Measurements from ENCODE around the gene TUBB3. TPM values are rescaled to one million over a fixed set of nuclear protein-coding genes. Genes with fewer than 3 reads are reported as not detected.
"Not testable (repeated sequence)": the region's sequence is repeated elsewhere in the genome, so short reads cannot be mapped to it uniquely, and the experiment has no call there.

TUBB3 gene
- total and polyA plus RNA-seq, 2 donors (not counting 1 experiment from before 2014, with no cell fraction given), result 0.34 to 4.4 TPM

- Mint-ChIP-seq H3K4me3 (no peak overlapping the region), H3K27ac (peak overlapping the region; percentile 53), H3K9me3 (ENCODE audit: insufficient read depth) (no peaks in the 10 kb centered on the region), H3K27me3 (peaks cover 2% of the 10 kb centered on the region), H3K4me1 (peaks cover 21% of the 10 kb centered on the region)
- Histone ChIP-seq H3K9ac (ENCODE audit: low read length) (no peak overlapping the region), H3K4me1 (ENCODE audit: control insufficient read depth in 2 of 2, insufficient read depth in 2 of 2, low read length in 2 of 2) (peaks cover 13 to 21% of the 10 kb centered on the region in 2 donors), H3K4me2 (replicated peaks; ENCODE audit: low read depth, low read length, poor library complexity, severe bottlenecking) (no peak overlapping the region), H3K9me3 (ENCODE audit: control extremely low read depth in 1 of 3, control insufficient read depth in 2 of 3, insufficient read depth in 1 of 3, low read length in 2 of 3) (no peaks in the 10 kb centered on the region), H4K20me1 (ENCODE audit: control insufficient read depth, insufficient read depth, low read length, poor library complexity, severe bottlenecking) (peaks cover 25% of the 10 kb centered on the region), H3K4me3 (ENCODE audit: control extremely low read depth in 1 of 5, extremely low read depth in 1 of 5, insufficient read depth in 1 of 5, low read depth in 2 of 5, low read length in 4 of 5) (no peak overlapping the region), H2AFZ (ENCODE audit: insufficient read depth, low read depth, low read length, poor library complexity, severe bottlenecking) (no peak overlapping the region), H3K79me2 (ENCODE audit: control insufficient read depth, insufficient read depth, low read length) (no peaks in the 10 kb centered on the region), H3K27me3 (replicated peaks in 1 of 4; ENCODE audit: control extremely low read depth in 1 of 4, control insufficient read depth in 3 of 4, insufficient read depth in 4 of 4, low read length in 3 of 4) (peaks cover 0 to 4% (median 2%) of the 10 kb centered on the region in 4 experiments), H3K27ac (ENCODE audit: low read length in 2 of 2) (no peak overlapping the region), H3K36me3 (replicated peaks in 1 of 2; ENCODE audit: control extremely low read depth in 1 of 2, control insufficient read depth in 1 of 2, extremely low read depth in 1 of 2, insufficient read depth in 2 of 2, low read length in 1 of 2) (peaks cover 0 to 13% of the 10 kb centered on the region in 2 experiments)
- whole genome bisulfite sequencing (ENCODE audit: insufficient coverage), result 91% methylated on average over 29 of the region's 30 CpGs
- DNase-seq (no peak), ATAC-seq (ENCODE audit: low read depth) (no peak)
- TF ChIP-seq EZH2 (IDR thresholded peaks at IDR 0.05; ENCODE audit: borderline replicate concordance, insufficient read depth, low read depth, low read length, poor library complexity, severe bottlenecking) (no peak), CTCF (IDR thresholded peaks at IDR 0.05) (no peak)
- ChIA-PET CTCF (no interaction called here), POLR2A (no interaction called here)
- intact Hi-C loops (cut with micrococcal nuclease), result no loop called here
Measured at GRCh38 chr16:89913408-89914387, 9.4 kb upstream of the TUBB3 start.

- H3K27me3 ChIP-seq (replicated peaks in 1 of 4; ENCODE audit: control extremely low read depth in 1 of 4, control insufficient read depth in 3 of 4, insufficient read depth in 4 of 4, low read length in 3 of 4), result peaks cover 0 to 14% (median 6%) of the 10 kb centered on the region in 4 experiments
- intact Hi-C loops (cut with micrococcal nuclease); H3K9ac ChIP-seq (ENCODE audit: low read length); CTCF ChIA-PET; H3K79me2 ChIP-seq (ENCODE audit: control insufficient read depth, insufficient read depth, low read length); H3K4me2 ChIP-seq (replicated peaks; ENCODE audit: low read depth, low read length, poor library complexity, severe bottlenecking); H3K4me3 ChIP-seq (ENCODE audit: control extremely low read depth in 1 of 5, extremely low read depth in 1 of 5, insufficient read depth in 1 of 5, low read depth in 2 of 5, low read length in 4 of 5); H3K9me3 ChIP-seq (ENCODE audit: control extremely low read depth in 1 of 3, control insufficient read depth in 2 of 3, insufficient read depth in 1 of 3, low read length in 2 of 3); H3K36me3 ChIP-seq (replicated peaks in 1 of 2; ENCODE audit: control extremely low read depth in 1 of 2, control insufficient read depth in 1 of 2, extremely low read depth in 1 of 2, insufficient read depth in 2 of 2, low read length in 1 of 2); ATAC-seq (ENCODE audit: low read depth); H3K4me3 Mint-ChIP-seq; DNase-seq; POLR2A ChIA-PET; H3K9me3 Mint-ChIP-seq (ENCODE audit: insufficient read depth); H3K27me3 Mint-ChIP-seq; H3K27ac ChIP-seq (ENCODE audit: low read length in 2 of 2); H2AFZ ChIP-seq (ENCODE audit: insufficient read depth, low read depth, low read length, poor library complexity, severe bottlenecking): not testable (repeated sequence)
- peaks cover 18% of the 10 kb centered on the region for H4K20me1 ChIP-seq (ENCODE audit: control insufficient read depth, insufficient read depth, low read length, poor library complexity, severe bottlenecking)
- Mint-ChIP-seq H3K4me1 (peaks cover 23% of the 10 kb centered on the region), H3K27ac (peak overlapping the region; percentile 3)
- 75% methylated on average over 5 of the region's 11 CpGs for WGBS (ENCODE audit: insufficient coverage)
- peaks cover 17 to 28% of the 10 kb centered on the region in 2 donors for H3K4me1 ChIP-seq (ENCODE audit: control insufficient read depth in 2 of 2, insufficient read depth in 2 of 2, low read length in 2 of 2)
Measured at GRCh38 chr16:89914642-89915285, 8.4 kb upstream of the TUBB3 start.

Data from B cell (primary cell).